Subcutaneous abdominal adipose tissue (tissue), 5 donors: ENCODE data around the gene IRF2.

Experiments used
- H3K27ac ChIP-seq: one replicate; pipeline ENCODE4 v1.7.0; 2013; ENCODE audit warnings: low read depth, mild to moderate bottlenecking, inconsistent platforms, low read length, moderate library complexity
- H3K27me3 ChIP-seq, 5 donors: one replicate each; pipeline ENCODE4 v1.7.0; 2013; ENCODE audit warnings: low read length in 5 of 5, inconsistent platforms in 1 of 5; ENCODE audit not compliant: control insufficient read depth in 5 of 5, insufficient read depth in 4 of 5
- H3K36me3 ChIP-seq, 5 donors: one replicate each; pipeline ENCODE4 v1.7.0; 2013; ENCODE audit warnings: low read length in 5 of 5; ENCODE audit not compliant: control insufficient read depth in 5 of 5, insufficient read depth in 5 of 5
- H3K4me1 ChIP-seq, 5 donors: one replicate each; pipeline ENCODE4 v1.7.0; 2013; ENCODE audit warnings: low read length in 5 of 5, mild to moderate bottlenecking in 3 of 5, moderate library complexity in 1 of 5; ENCODE audit not compliant: control insufficient read depth in 5 of 5, insufficient read depth in 5 of 5
- H3K4me3 ChIP-seq, 5 donors: one replicate each; pipeline ENCODE4 v1.7.0; 2013; ENCODE audit warnings: low read length in 5 of 5, low read depth in 1 of 5
- H3K9ac ChIP-seq, 5 donors: one replicate each; pipeline ENCODE4 v1.7.0; 2013; ENCODE audit warnings: low read length in 5 of 5, mild to moderate bottlenecking in 4 of 5, moderate library complexity in 3 of 5
- H3K9me3 ChIP-seq, 5 donors: one replicate each; pipeline ENCODE4 v1.7.0; 2013; ENCODE audit warnings: low read length in 5 of 5; ENCODE audit not compliant: control insufficient read depth in 5 of 5
- donor health status: healthy.
- donor health status: healthy.
- donor health status: healthy.
- donor health status: healthy.
- donor health status: healthy.

Gene IRF2

DNA sequence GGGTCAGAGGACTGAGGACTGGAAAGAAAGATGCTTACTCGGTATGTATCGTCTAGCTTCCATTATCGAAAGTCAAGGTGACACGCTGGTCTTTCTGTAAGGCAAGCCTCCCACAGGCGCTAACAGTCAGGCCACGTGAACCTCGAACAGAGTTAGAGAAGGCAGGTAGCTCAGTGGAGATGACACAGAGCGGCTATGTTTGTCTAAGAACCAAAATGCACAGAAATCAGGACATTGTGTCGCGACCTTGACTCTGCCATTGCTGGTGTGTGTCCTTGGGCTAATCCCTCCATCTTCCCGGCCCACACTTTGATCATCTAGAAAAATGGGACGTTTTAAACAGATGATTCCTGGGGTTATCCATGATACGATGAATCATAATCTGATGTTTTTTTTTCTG is 40.3 kb downstream of the IRF2 start:
- Histone ChIP-seq H3K4me3 (no peak overlapping the region), H3K9me3 (no peaks in the 10 kb centered on the region), H3K9ac (no peak overlapping the region), H3K27ac (no peak overlapping the region), H3K27me3 (no peaks in the 10 kb centered on the region), H3K36me3 (peaks cover 0 to 4% (median 3%) of the 10 kb centered on the region in 5 donors), H3K4me1 (peaks cover 0 to 39% (median 25%) of the 10 kb centered on the region in 5 donors)

DNA sequence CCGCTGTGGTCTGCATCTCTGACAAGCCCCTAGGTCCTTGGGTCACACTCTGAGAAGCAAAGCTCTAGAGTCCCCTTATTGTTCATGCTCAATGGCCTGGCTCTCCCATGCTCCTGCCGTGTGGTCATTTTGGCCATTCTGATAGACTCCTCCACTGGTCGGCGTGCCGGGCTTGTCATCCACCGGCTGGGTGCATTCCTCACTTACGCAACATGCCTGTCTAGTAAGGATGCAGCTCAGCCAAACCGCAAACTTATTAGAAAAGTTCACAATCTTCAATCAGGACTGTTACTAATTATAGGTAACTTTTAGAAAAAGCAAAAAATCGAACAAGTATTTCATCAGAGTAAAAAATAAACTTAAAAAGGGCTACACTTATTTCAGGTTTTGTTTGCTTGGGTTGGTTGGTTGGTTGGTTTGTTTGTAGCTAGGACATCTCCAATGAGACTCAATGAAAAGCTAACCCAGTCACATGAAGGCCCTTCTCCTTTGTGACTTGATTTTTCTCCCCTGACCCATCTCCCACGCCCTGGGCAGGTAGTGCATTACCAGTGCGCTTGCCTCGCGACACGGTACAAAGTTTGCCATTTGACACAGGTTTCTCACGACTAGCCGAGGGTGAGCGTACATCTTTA is 41.0 kb downstream of the IRF2 start:
- Histone ChIP-seq H3K9me3 (no peaks in the 10 kb centered on the region), H3K4me1 (peaks cover 0 to 34% (median 23%) of the 10 kb centered on the region in 5 donors), H3K27me3 (no peaks in the 10 kb centered on the region), H3K4me3 (no peak overlapping the region), H3K9ac (no peak overlapping the region), H3K27ac (no peak overlapping the region), H3K36me3 (peaks cover 0 to 8% (median 6%) of the 10 kb centered on the region in 5 donors)

DNA sequence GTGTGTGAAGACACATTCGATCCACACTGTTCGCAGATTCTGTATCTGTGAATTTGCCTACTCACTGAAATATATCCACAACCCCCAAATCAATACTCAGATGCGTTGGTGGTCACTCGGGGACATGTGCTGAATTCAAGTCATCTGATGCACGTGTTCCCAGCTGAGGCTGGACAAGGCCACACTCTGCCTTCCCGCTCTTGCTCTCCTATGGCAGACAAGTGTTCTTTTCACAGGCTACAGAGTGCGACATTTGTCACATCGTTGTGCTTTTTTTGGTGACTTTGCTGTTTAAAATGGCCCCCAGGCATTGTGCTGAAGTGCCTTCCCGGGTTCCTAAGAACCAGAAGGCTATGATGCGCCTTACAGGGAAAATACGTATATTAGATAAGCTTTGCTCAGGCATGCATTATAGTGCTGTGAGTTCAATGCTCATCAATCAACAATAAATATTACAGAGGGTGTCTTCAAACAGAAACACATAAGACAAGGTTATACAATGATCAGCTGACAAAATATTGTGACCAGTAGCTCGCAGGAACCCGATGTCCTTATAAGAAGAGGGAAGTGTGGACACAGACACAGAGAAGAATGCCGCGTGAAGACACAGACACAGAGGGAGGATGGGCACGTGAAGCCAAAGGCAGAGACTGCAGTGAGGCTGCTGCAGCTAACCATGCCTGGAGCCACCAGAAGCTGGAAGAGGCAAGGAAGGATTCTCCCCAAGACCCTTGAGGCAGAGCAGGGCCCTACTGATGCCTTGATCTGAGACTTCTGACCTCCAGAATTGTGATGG is 42.0 kb downstream of the IRF2 start:
- Histone ChIP-seq H3K4me1 (peaks cover 0 to 34% (median 15%) of the 10 kb centered on the region in 5 donors), H3K9me3 (no peaks in the 10 kb centered on the region), H3K4me3 (no peak overlapping the region), H3K27ac (no peak overlapping the region), H3K9ac (no peak overlapping the region), H3K27me3 (no peaks in the 10 kb centered on the region), H3K36me3 (peaks cover 0 to 16% (median 12%) of the 10 kb centered on the region in 5 donors)

DNA sequence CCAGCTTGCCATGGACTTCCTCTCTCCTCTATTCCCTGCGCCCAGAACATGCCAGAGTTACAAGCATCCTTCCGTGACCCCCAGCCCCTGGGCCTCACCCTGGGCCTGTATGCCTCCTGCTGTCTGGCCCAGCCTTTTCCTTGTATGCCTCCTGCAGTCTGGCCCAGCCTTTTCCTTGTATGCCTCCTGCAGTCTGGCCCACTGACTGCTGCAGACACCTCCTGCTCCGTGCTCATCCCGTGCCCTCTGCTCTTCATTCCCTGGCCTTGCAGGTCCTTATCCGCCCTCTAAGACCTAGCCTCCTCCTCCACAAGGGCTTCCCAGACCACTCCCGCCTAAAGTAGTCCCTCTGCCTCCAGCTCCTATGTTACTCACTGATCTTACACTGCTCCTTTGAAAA is 44.2 kb downstream of the IRF2 start:
- Histone ChIP-seq H3K9me3 (no peaks in the 10 kb centered on the region), H3K27ac (no peak overlapping the region), H3K4me1 (peaks cover 0 to 34% (median 19%) of the 10 kb centered on the region in 5 donors), H3K4me3 (no peak overlapping the region), H3K36me3 (peaks cover 8 to 36% (median 31%) of the 10 kb centered on the region in 5 donors), H3K9ac (peak overlapping the region in 1 of 5 donors; percentile 23), H3K27me3 (no peaks in the 10 kb centered on the region)

DNA sequence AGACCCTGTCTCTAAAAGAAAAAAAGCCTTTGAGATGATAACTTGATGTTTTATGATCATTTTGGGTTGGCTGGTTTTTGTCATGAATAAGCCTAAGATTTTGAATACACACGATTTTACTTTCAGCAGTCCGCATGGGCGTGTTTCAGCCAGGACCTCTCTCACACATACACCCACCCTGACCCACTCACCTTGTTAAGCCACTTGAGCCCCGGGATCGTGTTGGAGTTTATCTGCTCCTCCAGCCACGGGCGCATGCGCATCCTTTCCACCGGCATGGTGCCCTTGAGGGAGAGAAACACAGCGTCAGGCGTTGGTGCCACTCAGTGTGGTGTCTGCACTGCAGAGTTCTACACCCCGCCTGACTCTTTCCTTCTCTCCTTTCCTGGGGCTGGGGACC is 45.6 kb downstream of the IRF2 start:
- Histone ChIP-seq H3K9ac (no peak overlapping the region), H3K36me3 (peaks cover 8 to 49% (median 38%) of the 10 kb centered on the region in 5 donors), H3K27me3 (no peaks in the 10 kb centered on the region), H3K4me3 (no peak overlapping the region), H3K9me3 (no peaks in the 10 kb centered on the region), H3K4me1 (peaks cover 0 to 37% (median 20%) of the 10 kb centered on the region in 5 donors), H3K27ac (no peak overlapping the region)

DNA sequence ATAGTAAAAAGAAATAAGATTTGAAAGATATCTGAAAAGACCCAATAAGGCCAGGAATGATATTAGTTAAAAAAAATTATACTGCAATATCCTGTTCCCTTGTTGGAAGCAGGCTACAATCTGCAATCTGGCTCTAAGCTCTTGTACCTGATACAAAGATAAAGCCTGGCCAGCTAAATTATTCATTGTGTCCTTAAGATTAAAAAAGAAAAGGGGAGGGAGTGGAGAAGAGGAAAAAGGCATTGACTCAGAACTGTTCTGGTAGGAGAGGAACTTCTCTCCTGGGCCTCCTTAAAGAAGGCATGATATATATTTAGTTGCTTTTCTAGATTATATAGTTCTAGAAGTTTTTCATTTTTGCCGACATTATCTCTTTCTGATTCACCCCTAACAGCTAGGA is 46.7 kb downstream of the IRF2 start:
- no peaks in the 10 kb centered on the region for H3K9me3 ChIP-seq
- peaks cover 9 to 50% (median 42%) of the 10 kb centered on the region in 5 donors for H3K36me3 ChIP-seq
- H3K27me3 ChIP-seq = no peaks in the 10 kb centered on the region
- H3K27ac ChIP-seq = no peak overlapping the region
- H3K4me1 ChIP-seq = peaks cover 0 to 33% (median 14%) of the 10 kb centered on the region in 5 donors
- no peak overlapping the region for H3K4me3 ChIP-seq
- peak overlapping the region in 1 of 5 donors; percentile 34 for H3K9ac ChIP-seq

DNA sequence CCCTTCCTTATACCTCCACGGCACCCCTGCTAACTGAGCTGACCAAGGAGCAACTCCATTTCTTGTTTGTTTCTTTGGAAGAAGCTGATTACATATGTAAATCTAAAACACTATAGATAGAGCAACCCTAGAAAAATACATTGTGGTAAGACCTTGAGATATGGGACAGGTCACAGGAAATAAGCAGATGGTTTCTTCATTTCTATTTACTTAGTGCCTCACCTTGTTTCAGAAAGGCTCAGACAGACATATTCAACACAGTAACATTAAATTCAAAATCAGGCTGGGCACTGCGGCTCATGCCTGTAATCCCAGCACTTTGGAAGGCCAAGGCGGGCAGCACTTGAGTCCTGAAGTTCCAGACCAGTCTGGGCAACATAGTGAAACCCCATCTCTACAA is 47.3 kb downstream of the IRF2 start:
- Histone ChIP-seq H3K4me1 (peaks cover 0 to 27% (median 12%) of the 10 kb centered on the region in 5 donors), H3K27me3 (no peaks in the 10 kb centered on the region), H3K36me3 (peaks cover 12 to 50% (median 42%) of the 10 kb centered on the region in 5 donors), H3K27ac (no peak overlapping the region), H3K9ac (no peak overlapping the region), H3K9me3 (no peaks in the 10 kb centered on the region), H3K4me3 (no peak overlapping the region)

DNA sequence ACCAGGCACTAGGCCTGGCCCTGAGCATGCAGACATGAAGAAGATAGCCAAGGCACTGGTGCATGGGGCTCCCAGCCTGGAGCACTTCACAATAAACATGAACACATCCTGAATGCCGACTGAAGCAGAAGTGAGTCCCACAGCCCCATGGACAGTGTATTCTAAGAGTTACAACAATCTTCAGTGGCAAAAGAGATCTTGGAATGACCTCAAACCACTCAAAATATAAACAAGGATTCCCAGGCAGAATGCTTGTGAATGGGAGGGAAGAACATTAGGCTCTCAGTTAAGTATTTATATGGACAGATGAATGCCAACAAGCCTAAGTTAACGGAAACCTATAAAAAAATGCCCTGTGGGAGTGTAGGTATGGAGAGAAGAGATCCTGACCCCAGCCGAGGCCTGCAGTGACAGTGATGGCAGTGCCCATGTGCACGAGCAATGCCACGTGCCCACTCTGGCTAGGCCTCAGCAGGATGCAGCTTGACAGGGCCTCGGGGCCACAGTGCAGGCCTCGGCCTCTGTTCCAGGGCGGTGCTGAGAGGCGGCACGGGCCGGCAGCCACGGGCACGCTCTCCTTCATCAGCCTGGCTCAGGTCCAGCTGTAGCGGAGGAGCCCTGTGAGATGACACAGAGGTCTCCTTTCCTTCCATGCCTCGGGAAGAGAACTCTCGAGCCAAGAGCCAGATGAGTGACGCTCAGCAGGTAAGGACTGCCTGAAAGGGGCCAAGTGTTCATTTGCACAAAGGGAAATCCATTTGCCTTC is 49.2 kb downstream of the IRF2 start:
- Histone ChIP-seq H3K27me3 (no peaks in the 10 kb centered on the region), H3K4me1 (peaks cover 0 to 37% (median 8%) of the 10 kb centered on the region in 5 donors), H3K27ac (no peak overlapping the region), H3K9ac (no peak overlapping the region), H3K36me3 (peaks cover 12 to 54% (median 42%) of the 10 kb centered on the region in 5 donors), H3K9me3 (no peaks in the 10 kb centered on the region), H3K4me3 (no peak overlapping the region)

DNA sequence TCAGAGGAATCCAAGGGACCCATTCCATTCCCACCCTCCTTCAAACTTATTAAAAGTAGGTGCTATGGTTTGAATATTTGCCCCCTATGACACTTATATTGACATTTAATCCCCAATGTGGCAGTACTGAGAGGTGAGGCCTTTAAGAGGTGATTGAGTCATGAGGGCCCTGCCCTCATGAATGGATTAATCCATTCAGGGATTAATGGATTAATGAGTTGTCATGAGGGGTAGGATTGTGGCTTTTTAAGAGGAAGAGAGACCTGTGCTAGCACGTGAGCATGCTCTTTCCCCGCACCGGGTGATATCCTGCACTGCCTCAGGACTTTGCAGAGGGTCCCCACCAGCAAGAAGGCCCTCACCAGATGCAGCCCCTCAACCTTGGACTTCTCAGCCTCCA is 50.1 kb downstream of the IRF2 start:
- H3K4me1 ChIP-seq = peaks cover 0 to 32% (median 6%) of the 10 kb centered on the region in 5 donors
- no peaks in the 10 kb centered on the region for H3K9me3 ChIP-seq
- no peak overlapping the region for H3K27ac ChIP-seq
- no peak overlapping the region for H3K9ac ChIP-seq
- no peak overlapping the region for H3K4me3 ChIP-seq
- H3K27me3 ChIP-seq = no peaks in the 10 kb centered on the region
- peaks cover 12 to 57% (median 42%) of the 10 kb centered on the region in 5 donors for H3K36me3 ChIP-seq
